NCI-H2107 treated with DMSO at 0.1 percent for 48 hours (cell line): ENCODE data around the gene ZNF205.
A peak's percentile ranks its signal among the peaks of the same experiment; 100 is the strongest.
"Not testable (repeated sequence)": the region's sequence is repeated elsewhere in the genome, so short reads cannot be mapped to it uniquely, and the experiment has no call there.

Source experiments
- DNase-seq: peaks from one replicate; lab custom pipeline; 2025; ENCODE audit not compliant: unreplicated experiment; lab: John Stamatoyannopoulos, UW

The ZNF205 gene

GRCh38 chr16:3112058-3112880 is at the start of gene ZNF205:
Gene ZNF205, plus strand, starts transcription at chr16:3112586. Its CDS starts 845 bp downstream, at chr16:3113431.
- peak; percentile 79 for DNase-seq

- DNase-seq, result no peak
These were observed 48.6 kb upstream of the ZNF205 start for GRCh38 chr16:3063625-3064386.

DNA sequence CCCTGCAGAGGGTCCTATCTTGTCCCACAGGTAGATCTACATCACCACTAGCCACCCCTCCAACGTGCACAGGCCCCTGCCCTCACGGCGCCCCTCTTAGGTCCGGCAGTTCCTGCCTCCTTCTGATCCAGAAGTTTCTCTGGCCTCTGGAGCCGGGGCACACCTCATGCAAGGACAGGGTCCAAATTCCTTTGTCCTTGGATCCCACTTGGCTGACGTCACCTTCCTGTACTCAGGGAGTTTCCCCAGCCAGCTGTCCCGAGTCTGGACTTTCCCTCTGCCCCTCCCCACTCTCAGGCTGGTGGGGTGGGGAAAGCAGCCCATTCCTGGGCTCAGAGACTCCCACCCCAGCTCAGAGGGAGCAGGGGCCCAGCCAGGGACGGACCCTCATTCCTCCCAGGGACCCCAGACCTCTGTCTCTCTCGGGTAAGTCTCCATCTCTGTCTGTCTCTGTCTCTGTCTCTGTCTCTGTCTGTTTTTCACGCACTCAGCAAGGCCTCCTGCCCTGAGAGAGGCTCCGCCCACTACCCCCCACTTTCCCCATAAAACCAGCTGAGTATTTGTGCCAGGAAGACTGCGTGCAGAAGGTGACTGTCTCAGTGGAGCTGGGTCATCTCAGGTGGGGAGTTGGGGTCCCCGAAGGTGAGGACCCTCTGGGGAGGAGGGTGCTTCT is 47.2 kb upstream of the ZNF205 start, which contains the start of gene IL32:
Gene IL32 (plus strand): TSS at position 572 of the 673 bp plus-strand sequence. CDS start 172 bp downstream, outside the sequence.
- no peak for DNase-seq

DNA sequence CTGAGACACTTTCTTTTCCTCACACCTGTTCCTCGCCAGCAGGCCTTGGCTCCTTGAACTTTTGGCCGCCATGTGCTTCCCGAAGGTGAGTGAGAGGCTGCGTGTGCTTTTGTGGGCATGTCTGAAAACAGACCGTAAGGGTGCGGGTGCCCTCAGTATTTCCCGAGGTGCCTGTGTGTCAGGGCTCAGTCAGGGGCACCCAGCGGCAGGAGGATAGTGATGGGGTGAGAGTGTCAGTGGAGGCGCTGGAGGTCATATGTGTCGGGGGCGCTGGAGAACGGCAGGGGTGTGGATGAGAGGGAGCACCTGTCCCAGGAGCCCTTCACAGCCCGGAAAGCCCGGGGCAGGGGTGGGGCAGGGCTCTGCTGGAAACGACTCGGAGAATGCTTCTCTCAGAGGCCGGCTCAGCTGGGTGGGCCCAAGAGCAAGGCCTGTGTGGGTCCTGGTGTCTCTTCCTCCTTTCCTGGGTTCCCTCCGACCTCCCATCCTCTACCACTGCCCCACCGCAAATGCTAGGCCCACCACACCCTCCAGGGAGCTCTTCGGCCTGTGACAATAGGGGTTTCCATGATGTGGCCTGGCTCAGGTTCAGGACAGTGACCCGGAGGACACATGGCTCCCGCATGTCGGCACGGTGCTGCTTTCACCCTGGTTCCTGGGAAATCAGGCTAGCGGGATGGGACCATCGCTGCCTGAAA is 46.5 kb upstream of the ZNF205 start:
- no peak for DNase-seq

DNA sequence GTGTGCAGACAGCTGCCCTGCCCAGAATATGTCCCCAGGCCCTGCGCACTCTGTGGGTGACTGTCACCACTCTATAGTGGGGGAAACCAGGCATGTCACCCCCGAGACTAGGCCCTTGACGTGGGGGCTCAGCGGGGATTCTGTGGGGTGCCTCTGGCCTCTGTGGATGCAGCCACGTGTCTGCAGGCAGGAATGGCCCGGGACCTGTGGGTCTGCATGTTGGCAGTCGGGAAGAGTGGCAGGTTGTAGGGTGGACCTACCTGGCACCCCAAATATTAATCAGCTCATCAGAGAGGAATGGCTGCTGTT is 46.0 kb upstream of the ZNF205 start:
- DNase-seq, result no peak

GRCh38 chr16:3068487-3068886 is 43.9 kb upstream of the ZNF205 start:
- DNase-seq, result no peak

DNA sequence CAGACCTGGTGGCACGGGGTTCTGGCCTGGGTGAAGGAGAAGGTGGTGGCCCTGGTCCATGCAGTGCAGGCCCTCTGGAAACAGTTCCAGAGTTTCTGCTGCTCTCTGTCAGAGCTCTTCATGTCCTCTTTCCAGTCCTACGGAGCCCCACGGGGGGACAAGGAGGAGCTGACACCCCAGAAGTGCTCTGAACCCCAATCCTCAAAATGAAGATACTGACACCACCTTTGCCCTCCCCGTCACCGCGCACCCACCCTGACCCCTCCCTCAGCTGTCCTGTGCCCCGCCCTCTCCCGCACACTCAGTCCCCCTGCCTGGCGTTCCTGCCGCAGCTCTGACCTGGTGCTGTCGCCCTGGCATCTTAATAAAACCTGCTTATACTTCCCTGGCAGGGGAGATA is 43.2 kb upstream of the ZNF205 start:
- not testable (repeated sequence) for DNase-seq

DNA sequence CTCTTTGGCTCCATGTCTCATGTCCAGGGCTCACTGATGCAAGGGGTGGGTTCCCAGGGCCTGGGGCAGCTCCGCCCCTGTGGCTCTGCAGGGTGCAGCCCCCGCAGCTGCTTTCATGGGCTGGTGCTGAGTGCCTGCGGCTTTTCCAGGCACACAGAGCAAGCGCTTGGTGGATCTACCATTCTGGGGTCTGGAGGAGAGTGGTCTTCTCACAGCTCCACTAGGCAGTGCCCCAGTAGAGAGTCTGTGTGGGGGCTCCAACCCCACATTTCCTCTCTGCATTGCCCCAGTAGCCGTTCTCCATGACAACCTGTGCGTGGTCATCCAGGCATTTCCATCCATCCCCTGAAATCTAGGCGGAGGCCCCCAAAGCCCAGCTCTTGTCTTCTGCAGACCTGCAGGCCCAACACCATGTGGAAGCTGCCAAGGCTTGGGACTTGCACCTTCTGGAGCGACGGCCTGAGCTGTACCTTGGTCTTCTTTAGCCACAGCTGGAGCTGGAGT is 41.7 kb upstream of the ZNF205 start:
- DNase-seq, result no peak

DNA sequence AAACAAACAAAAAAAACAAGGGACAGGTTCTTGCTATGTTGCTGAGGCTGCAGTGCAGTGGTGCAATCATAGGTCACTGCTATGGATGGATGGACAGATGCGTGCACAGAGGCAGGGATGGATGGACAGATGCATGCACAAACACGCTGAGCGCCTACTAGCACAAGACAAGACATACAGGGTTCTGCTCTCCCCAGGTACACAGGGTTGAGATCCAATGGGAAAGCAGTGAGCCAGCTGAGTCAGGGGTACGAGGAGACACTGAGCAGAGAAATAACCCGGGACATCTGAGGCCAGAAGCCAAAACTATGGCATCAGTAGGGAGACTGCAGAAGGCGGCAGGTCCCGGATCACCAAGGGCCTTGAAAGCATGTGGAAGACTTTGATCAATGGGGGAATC is 40.7 kb upstream of the ZNF205 start:
- no peak for DNase-seq

GRCh38 chr16:3072148-3072547 is 40.2 kb upstream of the ZNF205 start:
- DNase-seq, result not testable (repeated sequence)

DNA sequence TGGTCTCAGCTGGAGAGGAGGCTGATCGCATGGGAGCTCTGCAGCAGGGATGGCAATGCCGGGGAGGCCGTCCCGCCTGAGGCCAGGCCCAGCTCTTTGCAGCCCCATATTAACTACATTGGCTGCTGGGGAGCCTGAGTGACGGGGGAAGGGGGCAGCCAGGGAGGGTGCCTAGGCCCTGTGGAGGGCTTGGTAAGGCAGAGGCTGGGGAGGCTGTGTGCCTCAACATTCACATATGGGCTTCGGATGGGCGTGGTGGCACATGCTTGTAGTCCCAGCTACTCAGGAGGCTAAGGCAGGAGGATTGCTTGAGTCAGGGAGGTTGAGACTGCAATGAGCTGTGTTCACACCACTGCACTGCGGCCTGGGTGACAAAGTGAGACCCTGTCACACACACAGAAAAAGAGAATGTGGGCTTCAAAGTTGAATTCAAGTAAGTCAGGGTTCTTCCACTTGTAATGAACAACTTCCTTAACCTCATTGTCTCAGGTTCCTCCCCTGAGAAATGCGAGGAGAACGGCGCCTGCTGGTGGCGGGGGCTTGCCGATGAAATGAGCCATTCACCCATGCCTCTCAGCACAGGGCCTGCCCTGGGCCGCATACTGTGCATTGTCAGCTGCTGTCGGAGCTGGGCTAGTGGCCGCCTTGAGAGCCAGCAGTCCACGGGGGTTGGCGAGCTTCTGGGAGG is 39.7 kb upstream of the ZNF205 start:
- DNase-seq, result not testable (repeated sequence)

GRCh38 chr16:3073448-3073847 is 38.9 kb upstream of the ZNF205 start:
- no peak for DNase-seq

DNA sequence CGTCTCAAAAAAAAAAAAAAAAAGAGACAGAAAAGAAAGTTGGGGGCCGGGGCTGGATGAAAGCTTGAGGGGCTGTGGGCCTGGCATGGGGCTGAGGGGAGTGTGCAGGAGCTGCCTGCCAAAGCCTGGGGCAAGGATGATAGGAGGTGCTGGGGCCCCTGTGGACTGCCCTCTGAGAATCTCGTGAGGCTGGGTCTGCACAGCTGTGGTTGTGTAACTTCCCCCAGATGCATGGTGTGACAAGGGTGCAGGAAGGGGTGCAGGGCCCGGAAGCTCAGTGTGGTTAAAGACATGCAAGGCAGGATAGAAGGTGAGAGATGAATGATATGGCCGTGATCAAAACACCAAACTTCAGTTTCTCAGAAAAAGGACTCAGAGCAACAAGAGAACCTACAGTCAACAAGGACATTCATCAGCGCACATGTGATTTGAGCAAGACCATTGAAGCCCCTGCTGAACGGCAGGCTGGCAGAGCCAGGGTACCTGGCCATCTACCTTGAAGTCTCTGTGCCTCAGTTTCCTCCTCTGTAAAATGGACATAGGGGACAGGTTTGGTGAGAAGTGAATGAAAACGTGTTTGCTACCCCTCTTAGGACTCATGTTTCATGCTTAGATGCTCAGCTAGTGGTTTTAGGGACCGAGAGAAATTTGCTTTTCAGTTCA is 37.4 kb upstream of the ZNF205 start:
- no peak for DNase-seq

DNA sequence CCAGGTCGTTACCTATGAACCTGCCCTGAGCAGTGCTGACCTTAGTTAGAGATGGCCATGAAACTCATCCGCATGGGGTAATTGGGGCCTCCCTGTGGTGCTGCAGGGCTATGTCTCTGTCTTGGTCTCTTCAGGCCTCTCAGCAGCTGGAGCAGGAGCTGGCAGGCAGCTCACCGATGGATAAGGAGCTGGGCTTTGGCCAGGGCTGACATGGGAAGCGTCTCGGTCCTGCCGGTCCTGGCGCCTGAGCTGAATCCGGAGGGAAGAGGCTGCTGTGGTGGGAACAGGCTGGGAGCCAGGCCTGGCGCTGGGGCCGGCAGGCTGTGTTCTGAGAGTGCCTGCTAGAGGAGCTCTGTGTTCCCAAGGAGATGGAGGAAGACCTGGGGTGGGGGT is 36.9 kb upstream of the ZNF205 start:
- DNase-seq, result no peak

- DNase-seq, result not testable (repeated sequence)
These were observed 36.4 kb upstream of the ZNF205 start for GRCh38 chr16:3075946-3076345.

DNA sequence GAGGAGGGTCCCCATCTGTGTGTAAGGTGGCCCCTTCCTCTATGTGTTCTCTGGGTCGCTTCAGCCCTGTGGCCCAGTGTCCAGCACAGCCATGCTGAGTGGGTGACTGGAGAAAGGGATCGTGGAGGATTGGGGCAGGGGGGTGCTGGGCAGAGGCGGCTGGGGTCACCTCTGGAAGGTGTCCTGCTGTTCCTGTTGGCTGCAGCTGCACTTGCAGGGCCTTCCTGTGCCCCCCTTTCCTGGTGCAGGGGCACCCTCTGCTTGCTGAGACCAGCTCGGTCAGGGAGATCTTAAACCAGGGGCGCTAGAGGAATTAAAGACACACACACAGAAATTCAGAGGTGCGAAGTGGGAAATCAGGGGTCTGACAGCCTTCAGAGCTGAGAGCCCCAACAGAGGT is 35.8 kb upstream of the ZNF205 start:
- DNase-seq, result no peak

GRCh38 chr16:3080024-3080423 is 32.4 kb upstream of the ZNF205 start:
- DNase-seq, result no peak

- not testable (repeated sequence) for DNase-seq
These were observed 30.4 kb upstream of the ZNF205 start for GRCh38 chr16:3081957-3082356.

- DNase-seq, result not testable (repeated sequence)
These were observed 29.0 kb upstream of the ZNF205 start for GRCh38 chr16:3083408-3083807.

DNA sequence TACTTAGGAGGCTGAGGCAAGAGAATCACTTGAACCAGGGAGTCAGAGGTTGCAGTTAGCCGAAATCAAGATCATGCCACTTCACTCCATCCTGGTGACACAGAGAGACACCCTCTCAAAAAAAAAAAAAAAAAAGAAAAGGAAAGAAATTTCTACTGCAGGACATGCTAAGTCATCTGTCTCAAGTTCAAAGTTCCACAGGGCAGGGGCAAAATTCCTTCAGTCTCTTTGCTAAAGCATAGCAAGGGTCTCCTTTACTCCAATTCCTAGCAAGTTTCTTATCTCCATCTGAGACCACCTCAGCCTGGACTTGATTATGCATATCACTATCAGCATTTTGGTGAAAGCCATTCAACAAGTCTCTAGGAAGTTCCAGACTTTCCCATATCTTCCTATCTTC is 27.9 kb upstream of the ZNF205 start:
- no peak for DNase-seq
